GM08714 (cell line): ENCODE measurements around the gene NYNRIN.
A peak's percentile ranks its signal among the peaks of the same experiment; 100 is the strongest.

Experiments
- H3K4me3 ChIP-seq: fragments of 200-500 bp; sonication (Bioruptor generic); 2 replicates; pipeline ENCODE4 v1.5.1; 2014; ENCODE audit warnings: mild to moderate bottlenecking, low read length, inconsistent platforms
- ZNF274 ChIP-seq: IDR thresholded peaks from 2 replicates; pipeline ENCODE4 v1.6.1; 2012; ENCODE audit warnings: mild to moderate bottlenecking, low read depth, low read length

The NYNRIN gene

DNA sequence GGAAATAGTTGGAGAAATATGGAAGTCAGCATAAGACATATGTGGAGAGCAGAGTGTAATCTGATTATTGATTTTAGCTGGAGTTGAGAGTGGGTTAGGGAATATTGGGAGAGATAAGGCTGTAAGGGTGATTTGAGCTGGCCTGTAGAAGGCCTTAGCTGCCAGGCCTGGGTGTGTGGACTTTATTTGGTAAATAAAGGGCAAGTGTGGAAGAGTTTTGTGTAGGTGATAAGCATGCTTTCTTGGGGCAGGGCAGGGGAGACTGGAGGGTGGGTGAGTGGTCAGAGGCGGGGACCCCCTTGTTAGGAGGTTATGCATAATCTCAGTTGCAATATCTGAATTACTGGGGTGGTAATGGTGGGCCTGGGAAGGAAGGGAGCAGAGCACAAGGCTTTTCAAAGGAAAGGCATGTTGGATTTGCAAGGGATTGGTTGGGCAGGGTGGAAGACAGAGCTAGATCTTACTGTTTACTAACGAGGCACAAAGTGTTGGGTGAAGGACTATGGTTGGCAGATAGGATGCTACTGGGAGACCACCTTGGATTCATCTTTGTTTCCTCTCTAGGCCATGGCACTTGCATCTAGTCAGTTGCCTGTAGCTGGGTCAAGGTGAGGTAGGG, 36.5 kb downstream of the NYNRIN start:
- no peak for TF ChIP-seq ZNF274
- no peak overlapping the region for H3K4me3 ChIP-seq

GRCh38 chr14:24435998-24436354, 37.2 kb downstream of the NYNRIN start:
- TF ChIP-seq ZNF274, result no peak
- no peak overlapping the region for H3K4me3 ChIP-seq

DNA sequence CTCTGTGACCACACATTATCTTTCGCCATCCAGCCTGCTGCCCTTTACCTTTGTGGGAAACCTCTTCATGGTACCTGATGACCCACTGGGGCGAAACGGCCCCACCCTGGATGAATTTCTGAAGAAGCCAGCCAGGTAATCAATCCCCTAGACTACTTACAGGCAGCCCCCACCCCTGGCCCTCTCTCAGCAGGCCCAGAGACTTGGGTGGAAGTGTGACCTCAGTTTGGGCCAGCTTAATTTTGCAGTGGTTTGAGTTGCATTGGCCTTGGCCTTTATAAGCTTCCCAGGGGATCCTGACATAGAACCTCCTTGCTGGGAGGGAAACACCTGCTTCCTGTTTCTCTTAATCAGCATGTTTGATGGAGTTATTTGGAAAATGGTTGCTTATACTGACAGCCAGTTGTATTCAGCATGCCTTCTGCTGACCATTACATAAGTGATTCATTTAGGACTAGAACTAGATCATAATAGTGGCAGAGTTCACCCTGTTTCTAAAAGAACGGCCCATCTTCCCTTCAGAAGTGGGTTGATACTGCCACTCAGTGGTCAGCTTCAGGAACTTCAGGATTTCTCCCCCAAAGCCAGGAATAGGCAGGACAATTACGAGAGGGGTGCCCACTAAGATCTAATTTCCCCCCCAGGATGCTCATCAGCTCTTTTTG, 37.7 kb downstream of the NYNRIN start:
- no peak overlapping the region for H3K4me3 ChIP-seq

GRCh38 chr14:24437020-24437735, 38.4 kb downstream of the NYNRIN start:
- H3K4me3 ChIP-seq, result no peak overlapping the region
- no peak for TF ChIP-seq ZNF274

More for the DNA sequence above, 37.7 kb downstream of the NYNRIN start:
- TF ChIP-seq ZNF274, result no peak

DNA sequence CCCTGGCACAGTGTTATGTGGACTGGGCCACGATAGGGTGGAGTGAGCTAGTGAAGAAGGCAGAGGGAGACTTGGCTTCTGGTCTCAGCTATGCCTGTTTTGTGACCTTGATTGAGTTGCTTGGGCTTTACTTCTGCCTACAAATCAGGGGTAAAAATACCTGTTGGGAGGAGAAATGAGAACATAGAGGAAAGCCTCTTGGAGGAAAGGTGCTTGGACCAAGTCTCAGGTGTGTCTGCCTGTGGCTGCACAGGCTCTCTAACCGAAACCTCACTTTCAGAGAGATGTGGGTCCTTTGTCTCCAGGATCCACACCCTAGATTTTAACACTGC, 38.9 kb downstream of the NYNRIN start:
- H3K4me3 ChIP-seq, result no peak overlapping the region
- TF ChIP-seq ZNF274, result no peak

DNA sequence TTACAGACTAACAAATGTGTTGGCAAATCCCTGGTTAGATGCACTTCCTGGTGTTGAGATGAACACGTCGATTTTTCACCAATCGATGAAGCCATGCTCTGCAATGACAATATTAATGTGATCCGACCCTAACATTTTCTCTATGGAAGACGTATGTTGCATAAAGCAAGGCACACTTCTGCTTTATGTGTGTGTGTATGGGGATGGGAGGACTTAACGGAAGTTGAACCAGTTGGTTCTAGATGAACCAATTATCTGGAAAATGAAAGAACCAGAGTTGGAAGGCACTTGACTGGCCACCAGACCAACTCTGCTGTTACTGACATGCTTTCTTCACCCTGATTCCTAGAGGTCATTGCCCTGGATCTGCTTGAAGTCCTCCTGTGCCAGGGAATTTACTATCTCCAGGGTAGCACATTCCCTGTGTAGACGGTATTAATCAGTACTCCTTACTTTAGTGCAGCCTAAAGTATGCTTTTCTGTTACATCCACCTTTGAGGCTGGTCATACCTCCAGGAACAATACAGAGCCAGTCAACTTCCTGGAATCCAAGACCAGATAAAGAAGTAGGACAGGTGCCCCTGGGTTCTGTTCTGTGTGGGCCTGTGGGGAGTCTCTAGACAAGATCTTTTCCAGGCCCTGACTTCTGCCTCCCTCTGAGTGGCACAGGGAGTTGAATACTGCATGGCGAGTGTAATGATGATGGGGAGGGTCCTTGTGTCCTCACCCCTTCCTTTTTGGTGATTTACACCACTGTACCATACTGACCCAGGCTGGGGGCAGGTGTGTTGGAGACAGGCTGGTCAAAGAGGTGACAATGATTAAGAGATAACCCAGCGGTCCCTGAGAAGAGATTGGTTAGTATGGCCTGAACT, 39.7 kb downstream of the NYNRIN start:
- no peak for TF ChIP-seq ZNF274

GRCh38 chr14:24439257-24439656, 40.5 kb downstream of the NYNRIN start:
- no peak for TF ChIP-seq ZNF274
- H3K4me3 ChIP-seq, result no peak overlapping the region

More for the DNA sequence above, 39.7 kb downstream of the NYNRIN start:
- H3K4me3 ChIP-seq, result no peak overlapping the region

- no peak for TF ChIP-seq ZNF274
- H3K4me3 ChIP-seq, result no peak overlapping the region
Measured at GRCh38 chr14:24439830-24440605, 41.2 kb downstream of the NYNRIN start.

DNA sequence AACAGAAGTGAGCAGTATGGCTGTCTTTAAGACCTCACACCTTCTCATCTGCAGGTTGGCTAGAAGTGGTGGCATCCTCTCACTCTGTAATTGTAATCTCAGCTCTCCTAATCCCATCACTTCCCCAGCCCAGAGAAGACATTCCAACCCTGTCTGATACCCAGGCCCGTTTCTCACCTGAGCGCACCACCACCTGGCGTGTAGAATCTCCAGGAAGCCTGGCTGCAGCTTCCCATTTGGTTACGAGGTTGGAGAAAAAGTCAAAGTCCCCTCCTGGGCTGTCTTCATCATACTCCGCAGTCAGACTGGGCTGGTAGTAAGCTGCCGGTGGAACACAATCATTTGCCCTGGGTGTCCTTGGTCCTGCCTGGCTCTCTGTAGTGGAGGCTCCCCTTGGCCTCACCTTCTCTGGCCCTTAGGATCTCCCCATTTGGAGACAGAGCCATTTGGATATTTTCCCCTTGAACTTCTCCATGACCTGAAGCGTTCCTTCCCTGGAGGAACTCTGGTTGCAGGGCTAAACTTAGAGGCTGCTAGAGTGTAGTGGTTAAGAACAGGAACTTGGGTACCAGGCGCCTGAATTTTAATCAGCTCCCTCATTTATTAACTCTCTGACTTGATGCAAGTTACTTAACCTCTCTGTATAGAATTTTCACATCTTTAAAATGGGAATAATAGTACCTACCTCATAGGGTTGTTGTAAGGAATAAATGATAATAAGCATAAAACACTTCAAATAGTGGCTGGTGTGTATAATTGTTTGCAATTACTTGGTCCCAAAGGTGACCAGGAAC, 42.0 kb downstream of the NYNRIN start:
- H3K4me3 ChIP-seq, result no peak overlapping the region
- TF ChIP-seq ZNF274, result no peak

GRCh38 chr14:24441485-24441884, 42.7 kb downstream of the NYNRIN start:
- TF ChIP-seq ZNF274, result no peak
- H3K4me3 ChIP-seq, result peak overlapping the region; percentile 71

GRCh38 chr14:24441904-24442239, 43.1 kb downstream of the NYNRIN start:
- TF ChIP-seq ZNF274, result no peak
- H3K4me3 ChIP-seq, result peak overlapping the region; percentile 71

GRCh38 chr14:24442240-24443052, 43.6 kb downstream of the NYNRIN start, which contains the start of gene SDR39U1:
TSS of gene SDR39U1 (minus strand) at chr14:24442776. CDS start at chr14:24442769, 7 bp downstream.
- peak within 1 kb of the TSS; percentile 96 for H3K4me3 ChIP-seq
- TF ChIP-seq ZNF274, result no peak
